ENCODE measurements around the gene AGPAT3.

DNA sequence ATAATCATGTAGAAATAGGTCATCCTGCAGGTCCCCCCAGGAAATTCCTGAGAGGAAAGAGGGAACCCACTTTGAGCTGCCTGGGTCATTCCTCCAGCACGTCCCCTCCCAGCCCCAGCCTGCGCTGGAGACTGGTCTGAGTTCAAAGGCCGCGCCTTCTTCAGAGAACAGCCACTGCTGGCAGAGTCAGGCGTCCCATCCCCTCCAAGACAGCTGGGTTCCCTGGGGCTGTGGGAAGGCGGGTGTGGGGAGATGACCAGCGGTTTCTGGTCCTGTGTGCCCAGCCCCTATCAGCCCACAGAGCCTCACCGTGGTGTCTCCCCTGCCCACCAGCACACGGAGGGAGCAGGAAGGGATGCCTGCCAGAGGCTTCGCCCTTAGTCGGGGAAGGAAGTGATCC, 129.1 kb downstream of the AGPAT3 start:
- TF ChIP-seq EZH2 (IDR thresholded peaks at IDR 0.05): no peak
- TF ChIP-seq, protein P1, sequence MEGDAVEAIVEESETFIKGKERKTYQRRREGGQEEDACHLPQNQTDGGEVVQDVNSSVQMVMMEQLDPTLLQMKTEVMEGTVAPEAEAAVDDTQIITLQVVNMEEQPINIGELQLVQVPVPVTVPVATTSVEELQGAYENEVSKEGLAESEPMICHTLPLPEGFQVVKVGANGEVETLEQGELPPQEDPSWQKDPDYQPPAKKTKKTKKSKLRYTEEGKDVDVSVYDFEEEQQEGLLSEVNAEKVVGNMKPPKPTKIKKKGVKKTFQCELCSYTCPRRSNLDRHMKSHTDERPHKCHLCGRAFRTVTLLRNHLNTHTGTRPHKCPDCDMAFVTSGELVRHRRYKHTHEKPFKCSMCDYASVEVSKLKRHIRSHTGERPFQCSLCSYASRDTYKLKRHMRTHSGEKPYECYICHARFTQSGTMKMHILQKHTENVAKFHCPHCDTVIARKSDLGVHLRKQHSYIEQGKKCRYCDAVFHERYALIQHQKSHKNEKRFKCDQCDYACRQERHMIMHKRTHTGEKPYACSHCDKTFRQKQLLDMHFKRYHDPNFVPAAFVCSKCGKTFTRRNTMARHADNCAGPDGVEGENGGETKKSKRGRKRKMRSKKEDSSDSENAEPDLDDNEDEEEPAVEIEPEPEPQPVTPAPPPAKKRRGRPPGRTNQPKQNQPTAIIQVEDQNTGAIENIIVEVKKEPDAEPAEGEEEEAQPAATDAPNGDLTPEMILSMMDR (IDR thresholded peaks at IDR 0.05): no peak
